Hepatocyte (in vitro differentiated cells): ENCODE data around the gene APOBEC3C. TPM values are rescaled to one million over a fixed set of nuclear protein-coding genes. Genes with fewer than 3 reads are reported as not detected.

ENCODE experiments used
- DNase-seq: peaks from one replicate; pipeline ENCODE4 v3.0.0-alpha.2; 2016; ENCODE audit warnings: low spot score
- H2AFZ ChIP-seq: fragments of 200-600 bp; sonication (generic); 2 replicates; pipeline ENCODE4 v1.6.0; 2016; ENCODE audit warnings: antibody characterized with exemption, mild to moderate bottlenecking
- H3K27ac ChIP-seq: fragments of 200-600 bp; sonication (generic); 2 replicates; pipeline ENCODE4 v1.5.1; 2016; ENCODE audit warnings: mild to moderate bottlenecking
- H3K27me3 ChIP-seq: fragments of 200-600 bp; sonication (generic); 2 replicates; pipeline ENCODE4 v1.6.1; 2016
- H3K36me3 ChIP-seq: fragments of 200-600 bp; sonication (generic); replicated peaks from 2 replicates; pipeline ENCODE4 v1.5.1; 2016; ENCODE audit warnings: low read depth; ENCODE audit not compliant: insufficient read depth
- H3K4me1 ChIP-seq: fragments of 200-600 bp; sonication (generic); 2 replicates; pipeline ENCODE4 v1.5.1; 2016; ENCODE audit warnings: mild to moderate bottlenecking, moderate library complexity; ENCODE audit not compliant: insufficient read depth
- H3K4me2 ChIP-seq: fragments of 200-600 bp; sonication (generic); 2 replicates; pipeline ENCODE4 v1.6.0; 2016
- H3K4me3 ChIP-seq: fragments of 200-600 bp; sonication (generic); 2 replicates; pipeline ENCODE4 v1.5.1; 2016; ENCODE audit warnings: mild to moderate bottlenecking
- H3K79me2 ChIP-seq: fragments of 200-600 bp; sonication (generic); 2 replicates; pipeline ENCODE4 v1.6.0; 2017; ENCODE audit warnings: mild to moderate bottlenecking
- H3K9me2 ChIP-seq: fragments of 200-600 bp; sonication (generic); replicated peaks from 2 replicates; pipeline ENCODE4 v1.6.0; 2017; ENCODE audit warnings: mild to moderate bottlenecking; ENCODE audit not compliant: insufficient read depth
- H3K9me3 ChIP-seq: fragments of 200-600 bp; sonication (generic); 2 replicates; pipeline ENCODE4 v1.5.1; 2016; ENCODE audit warnings: low read depth, mild to moderate bottlenecking
- H4K20me1 ChIP-seq: fragments of 200-600 bp; sonication (generic); 2 replicates; pipeline ENCODE4 v1.6.0; 2016; ENCODE audit warnings: mild to moderate bottlenecking; ENCODE audit not compliant: insufficient read depth, poor library complexity, severe bottlenecking
- EZH2 ChIP-seq: fragments of 200-600 bp; sonication (generic); IDR thresholded peaks from 2 replicates; pipeline ENCODE4 v1.6.1; 2016; ENCODE audit warnings: antibody characterized with exemption, mild to moderate bottlenecking, borderline replicate concordance
- EZH2phosphoT487 ChIP-seq: fragments of 200-600 bp; sonication (generic); IDR thresholded peaks from one replicate; pipeline ENCODE4 v1.6.1; 2018; ENCODE audit warnings: antibody characterized with exemption, mild to moderate bottlenecking, low read depth, moderate library complexity; ENCODE audit not compliant: unreplicated experiment, severe bottlenecking
- WGBS: methylation state at CpG from one replicate; pipeline ENCODE4 v1.1.6; 2016; ENCODE audit warnings: low lambda C conversion rate; ENCODE audit errors: missing lambda C conversion rate; 5-methylcytosine and 5-hydroxymethylcytosine counted together
- polyA plus RNA-seq: library from polyadenylated mRNA; unstranded; fragments of >200 nt; fragmentation: Nextera tagmentation; extraction: Ambion mirVana; gene quantifications from 2 replicates; pipeline ENCODE4 v1.2.1, GENCODE V29; 2016
- total RNA-seq: library from RNA; depleted of rRNA; stranded (reverse); fragments of >200 nt; gene quantifications from 2 replicates; pipeline ENCODE4 v1.2.3, GENCODE V29; 2014
- TF ChIP-seq, protein P1 (sequence below): fragments of 200-600 bp; sonication (generic); IDR thresholded peaks from 2 replicates; pipeline ENCODE4 v1.5.1; 2016; ENCODE audit warnings: antibody characterized with exemption, mild to moderate bottlenecking; ENCODE audit not compliant: poor library complexity

Gene APOBEC3C
- total and polyA plus RNA-seq, 2 experiments from 2014 or later = 8.0 to 36.8 TPM

DNA sequence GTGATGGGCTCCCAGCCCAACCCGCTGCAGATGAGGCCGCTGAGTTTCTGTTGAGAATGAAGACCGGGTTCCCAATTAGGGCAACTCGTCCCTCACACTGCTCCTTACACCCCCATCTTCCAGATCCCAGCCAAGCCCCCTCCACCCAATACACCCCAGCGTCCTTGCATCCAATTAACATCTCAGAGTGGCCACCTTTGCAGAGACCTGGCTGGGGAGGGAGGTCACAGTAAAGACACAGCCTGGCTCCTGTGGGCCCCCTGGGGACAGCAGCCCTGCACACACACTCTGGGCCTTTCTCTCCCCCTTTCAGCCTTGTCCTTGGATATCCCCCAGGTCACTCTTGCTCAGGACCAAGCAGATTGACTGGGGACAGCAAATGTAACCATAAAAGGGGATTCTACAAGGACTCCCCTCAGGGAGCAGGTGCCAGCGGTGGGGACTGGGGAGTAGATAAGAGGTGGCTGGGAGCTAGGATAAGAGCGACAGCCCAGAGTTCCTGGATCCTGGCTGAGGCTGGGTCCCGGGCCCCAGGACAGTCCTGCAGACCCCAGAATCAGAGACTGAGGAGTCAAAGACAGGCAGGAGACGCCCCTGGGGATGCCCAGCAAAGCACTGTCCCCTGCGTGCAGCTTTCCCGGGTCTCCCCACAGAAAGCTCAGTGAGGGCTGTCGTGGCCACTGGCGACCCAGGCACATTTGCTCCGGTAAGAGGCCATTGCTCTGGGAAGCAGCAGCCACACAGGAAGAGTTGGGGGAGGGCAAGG lies 48.3 kb upstream of the APOBEC3C start:
- WGBS = 77% methylated on average over 14 of the region's 14 CpGs
- no peak overlapping the region for H2AFZ ChIP-seq

DNA sequence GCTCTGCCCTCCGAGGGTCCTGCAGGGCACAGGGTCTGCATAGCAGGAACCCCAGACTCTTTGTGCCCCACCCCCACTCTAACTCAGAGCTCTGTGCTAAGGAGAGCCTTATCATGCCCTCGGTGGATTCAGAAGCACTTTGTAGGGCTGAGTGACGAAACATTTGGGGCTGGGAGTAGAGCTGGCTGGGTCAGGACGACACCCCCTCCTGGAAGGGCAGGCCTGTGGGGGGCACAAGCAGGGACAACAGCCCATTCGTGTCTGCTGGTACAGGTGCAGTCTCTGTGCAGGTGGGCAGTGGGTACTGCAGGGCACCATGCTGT lies 47.7 kb upstream of the APOBEC3C start:
- H3K27me3 ChIP-seq = no peaks in the 10 kb centered on the region
- DNase-seq = no peak
- H3K4me3 ChIP-seq = no peak overlapping the region
- TF ChIP-seq, protein P1, sequence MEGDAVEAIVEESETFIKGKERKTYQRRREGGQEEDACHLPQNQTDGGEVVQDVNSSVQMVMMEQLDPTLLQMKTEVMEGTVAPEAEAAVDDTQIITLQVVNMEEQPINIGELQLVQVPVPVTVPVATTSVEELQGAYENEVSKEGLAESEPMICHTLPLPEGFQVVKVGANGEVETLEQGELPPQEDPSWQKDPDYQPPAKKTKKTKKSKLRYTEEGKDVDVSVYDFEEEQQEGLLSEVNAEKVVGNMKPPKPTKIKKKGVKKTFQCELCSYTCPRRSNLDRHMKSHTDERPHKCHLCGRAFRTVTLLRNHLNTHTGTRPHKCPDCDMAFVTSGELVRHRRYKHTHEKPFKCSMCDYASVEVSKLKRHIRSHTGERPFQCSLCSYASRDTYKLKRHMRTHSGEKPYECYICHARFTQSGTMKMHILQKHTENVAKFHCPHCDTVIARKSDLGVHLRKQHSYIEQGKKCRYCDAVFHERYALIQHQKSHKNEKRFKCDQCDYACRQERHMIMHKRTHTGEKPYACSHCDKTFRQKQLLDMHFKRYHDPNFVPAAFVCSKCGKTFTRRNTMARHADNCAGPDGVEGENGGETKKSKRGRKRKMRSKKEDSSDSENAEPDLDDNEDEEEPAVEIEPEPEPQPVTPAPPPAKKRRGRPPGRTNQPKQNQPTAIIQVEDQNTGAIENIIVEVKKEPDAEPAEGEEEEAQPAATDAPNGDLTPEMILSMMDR = no peak
- no peak for TF ChIP-seq EZH2
- no peak for TF ChIP-seq EZH2phosphoT487
- H3K27ac ChIP-seq = no peak overlapping the region
- H2AFZ ChIP-seq = no peak overlapping the region
- H3K4me2 ChIP-seq = no peak overlapping the region
- H3K4me1 ChIP-seq = peaks cover 16% of the 10 kb centered on the region
- H3K36me3 ChIP-seq = no peaks in the 10 kb centered on the region
- 64% methylated on average over 5 of the region's 5 CpGs for WGBS
- no peaks in the 10 kb centered on the region for H3K9me3 ChIP-seq
- H3K79me2 ChIP-seq = no peaks in the 10 kb centered on the region
- H3K9me2 ChIP-seq = no peaks in the 10 kb centered on the region
- H4K20me1 ChIP-seq = no peaks in the 10 kb centered on the region

More for the DNA sequence above, 48.3 kb upstream of the APOBEC3C start:
- Histone ChIP-seq H3K27me3 (no peaks in the 10 kb centered on the region), H3K79me2 (no peaks in the 10 kb centered on the region), H3K9me3 (no peaks in the 10 kb centered on the region), H3K4me1 (peaks cover 16% of the 10 kb centered on the region), H3K27ac (no peak overlapping the region), H3K4me3 (no peak overlapping the region), H3K4me2 (no peak overlapping the region), H3K36me3 (no peaks in the 10 kb centered on the region), H4K20me1 (no peaks in the 10 kb centered on the region), H3K9me2 (no peaks in the 10 kb centered on the region)
- no peak for DNase-seq
- TF ChIP-seq EZH2phosphoT487 = no peak
- TF ChIP-seq, protein P1 = no peak
- no peak for TF ChIP-seq EZH2

DNA sequence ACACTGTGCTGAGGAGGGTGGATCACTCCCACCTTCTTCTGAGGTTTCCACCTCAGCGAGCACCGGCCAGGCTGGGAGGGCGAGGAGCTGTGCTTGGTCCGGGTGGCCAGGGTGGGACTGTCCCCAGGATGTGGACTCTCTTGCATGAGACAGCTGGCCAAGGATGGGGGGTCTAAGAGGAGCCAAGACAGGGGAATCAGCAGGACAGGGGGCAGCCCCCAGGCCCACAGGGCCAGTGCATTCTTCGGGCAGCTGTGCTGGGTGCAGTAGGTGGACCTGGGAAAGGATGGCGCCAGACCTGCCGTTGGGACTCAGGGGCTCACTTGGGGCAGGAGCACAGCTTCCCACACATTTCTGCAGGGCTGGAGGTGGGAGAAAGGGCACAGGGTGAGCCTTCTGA lies 47.1 kb upstream of the APOBEC3C start:
- Histone ChIP-seq H3K4me2 (no peak overlapping the region), H3K27ac (no peak overlapping the region), H3K79me2 (no peaks in the 10 kb centered on the region), H4K20me1 (no peaks in the 10 kb centered on the region), H3K4me3 (no peak overlapping the region), H3K9me3 (no peaks in the 10 kb centered on the region), H3K9me2 (no peaks in the 10 kb centered on the region), H3K4me1 (peaks cover 16% of the 10 kb centered on the region), H3K36me3 (no peaks in the 10 kb centered on the region), H2AFZ (no peak overlapping the region), H3K27me3 (no peaks in the 10 kb centered on the region)
- DNase-seq = no peak
- TF ChIP-seq, protein P1 = no peak
- TF ChIP-seq EZH2phosphoT487 (no peak), EZH2 (no peak)
- 97% methylated on average over 7 of the region's 7 CpGs for WGBS
